Upper lobe of left lung (tissue), 6 donors: ENCODE data around the gene KLC1. TPM values are rescaled to one million over a fixed set of nuclear protein-coding genes. Genes with fewer than 3 reads are reported as not detected.

Experiments used
- ATAC-seq, 2 donors: fragments of 200-7000 bp; cut with Tn5 transposase; one replicate each; pipeline ENCODE4 v1.9.1; 2022; ENCODE audit warnings: mild to moderate bottlenecking in 2 of 2, moderate library complexity in 2 of 2; ENCODE audit not compliant: low FRiP score in 2 of 2
- DNase-seq, 2 donors: peaks; one replicate each; pipeline ENCODE4 v3.0.0-alpha.2; 2019 to 2020
- H3K27ac ChIP-seq, 4 donors: fragments of 200-600 bp; sonication (generic); one replicate each; pipeline ENCODE4 v1.5.1; 2016 to 2019
- H3K27me3 ChIP-seq, 4 donors: fragments of 200-600 bp; sonication (generic); one replicate each; pipeline ENCODE4 v1.5.1; 2017 to 2019
- H3K36me3 ChIP-seq, 4 donors: fragments of 200-600 bp; sonication (generic); one replicate each; pipeline ENCODE4 v1.5.1; 2016 to 2019
- H3K4me1 ChIP-seq, 4 donors: fragments of 200-600 bp; sonication (generic); one replicate each; pipeline ENCODE4 v1.5.1; 2018 to 2019
- H3K4me3 ChIP-seq, 4 donors: fragments of 200-600 bp; sonication (generic); one replicate each; pipeline ENCODE4 v1.5.1; 2017 to 2019; ENCODE audit warnings: mild to moderate bottlenecking in 2 of 4, moderate library complexity in 1 of 4
- H3K9me3 ChIP-seq, 4 donors: fragments of 200-600 bp; sonication (generic); one replicate each; pipeline ENCODE4 v1.5.1; 2018 to 2019
- CTCF ChIP-seq, 6 experiments: fragments of 450-650 bp in 4 of 6; fragments of 200-600 bp in 2 of 6; sonication (generic) in 2 of 6; IDR thresholded peaks; one replicate each; pipeline ENCODE4 v1.5.1; 2016 to 2019; ENCODE audit warnings: antibody characterized with exemption in 6 of 6
- EP300 ChIP-seq, 4 donors: sonication (generic); formaldehyde crosslinking; IDR thresholded peaks; one replicate each; pipeline ENCODE4 v1.5.1; 2017; ENCODE audit warnings: antibody characterized with exemption in 4 of 4, control low read depth in 2 of 4
- POLR2A ChIP-seq, 4 donors: fragments of 450-650 bp; IDR thresholded peaks; one replicate each; pipeline ENCODE4 v1.5.1; 2016 to 2017; ENCODE audit warnings: antibody characterized with exemption in 4 of 4, mild to moderate bottlenecking in 2 of 4
- POLR2AphosphoS5 ChIP-seq, 2 donors: sonication (generic); formaldehyde crosslinking; IDR thresholded peaks; one replicate each; pipeline ENCODE4 v1.5.1; 2017; ENCODE audit warnings: antibody characterized with exemption in 2 of 2
- WGBS, 2 donors: methylation state at CpG; one replicate each; pipeline ENCODE4 v1.1.5; 2017 to 2018; 5-methylcytosine and 5-hydroxymethylcytosine counted together
- total RNA-seq, 6 donors: library from RNA; depleted of rRNA in 4 of 6; stranded (reverse); fragments of >200 nt in 4 of 6; gene quantifications; one replicate each; pipeline versions ENCODE4 v1.1.0 to v1.2.1, GENCODE V29; 2016 to 2021
- donor health status: DM: no; HTN: no; CAD: no; lungs with moderate emphysema.
- donor health status: DM: no; HTN: yes; CAD: no; lungs with severe emphysema.

The KLC1 gene
- total RNA-seq, 6 donors from 2014 or later = 175 to 614 (median 267) TPM

- Histone ChIP-seq H3K27me3 (no peaks in the 10 kb centered on the region), H3K36me3 (peaks cover 12 to 95% (median 67%) of the 10 kb centered on the region in 4 donors), H3K9me3 (no peaks in the 10 kb centered on the region), H3K27ac (no peak overlapping the region), H3K4me3 (no peak overlapping the region), H3K4me1 (no peaks in the 10 kb centered on the region)
- no peak for DNase-seq
- no peak for TF ChIP-seq CTCF (IDR thresholded peaks at IDR 0.05)
- TF ChIP-seq POLR2A (IDR thresholded peaks at IDR 0.05) = no peak
- no peak for TF ChIP-seq EP300 (IDR thresholded peaks at IDR 0.05)
- no peak for TF ChIP-seq POLR2AphosphoS5 (IDR thresholded peaks at IDR 0.05)
- ATAC-seq = no peak
- WGBS, 2 donors = 90 to 95% methylated on average over 14 of the region's 14 CpGs
Measured at GRCh38 chr14:103742499-103743255, 113.7 kb downstream of the KLC1 start.

GRCh38 chr14:103743691-103744090 is 114.7 kb downstream of the KLC1 start:
- ATAC-seq (no peak), DNase-seq (no peak)
- H3K4me1 ChIP-seq = no peaks in the 10 kb centered on the region
- TF ChIP-seq POLR2AphosphoS5 (IDR thresholded peaks at IDR 0.05) = no peak
- TF ChIP-seq EP300 (IDR thresholded peaks at IDR 0.05) = no peak
- TF ChIP-seq POLR2A (IDR thresholded peaks at IDR 0.05) = no peak
- TF ChIP-seq CTCF (IDR thresholded peaks at IDR 0.05) = no peak
- 89 to 93% methylated on average over 9 to 15 of the region's 15 CpGs for WGBS, 2 donors
- H3K9me3 ChIP-seq = no peaks in the 10 kb centered on the region
- no peak overlapping the region for H3K27ac ChIP-seq
- H3K4me3 ChIP-seq = no peak overlapping the region
- H3K27me3 ChIP-seq = no peaks in the 10 kb centered on the region
- peaks cover 14 to 95% (median 66%) of the 10 kb centered on the region in 4 donors for H3K36me3 ChIP-seq

GRCh38 chr14:103744621-103745395 is 115.8 kb downstream of the KLC1 start:
- Histone ChIP-seq H3K9me3 (no peaks in the 10 kb centered on the region), H3K4me1 (no peaks in the 10 kb centered on the region), H3K4me3 (no peak overlapping the region), H3K27me3 (no peaks in the 10 kb centered on the region), H3K36me3 (peaks cover 14 to 95% (median 63%) of the 10 kb centered on the region in 4 donors), H3K27ac (no peak overlapping the region)
- ATAC-seq = no peak
- no peak for DNase-seq
- WGBS, 2 donors = 84 to 95% methylated on average over 12 to 14 of the region's 15 CpGs
- TF ChIP-seq EP300 (IDR thresholded peaks at IDR 0.05) = no peak
- no peak for TF ChIP-seq POLR2A (IDR thresholded peaks at IDR 0.05)
- no peak for TF ChIP-seq POLR2AphosphoS5 (IDR thresholded peaks at IDR 0.05)
- no peak for TF ChIP-seq CTCF (IDR thresholded peaks at IDR 0.05)

GRCh38 chr14:103745424-103745823 is 116.4 kb downstream of the KLC1 start:
- H3K9me3 ChIP-seq = no peaks in the 10 kb centered on the region
- ATAC-seq (no peak), DNase-seq (no peak)
- no peak overlapping the region for H3K4me3 ChIP-seq
- H3K36me3 ChIP-seq = peaks cover 10 to 93% (median 60%) of the 10 kb centered on the region in 4 donors
- H3K27ac ChIP-seq = no peak overlapping the region
- TF ChIP-seq CTCF (IDR thresholded peaks at IDR 0.05) (no peak), POLR2AphosphoS5 (IDR thresholded peaks at IDR 0.05) (no peak), POLR2A (IDR thresholded peaks at IDR 0.05) (no peak), EP300 (IDR thresholded peaks at IDR 0.05) (no peak)
- 78 to 79% methylated on average over 5 of the region's 5 CpGs for WGBS, 2 donors
- H3K27me3 ChIP-seq = no peaks in the 10 kb centered on the region
- no peaks in the 10 kb centered on the region for H3K4me1 ChIP-seq
